ENCODE results near the gene ADAMTS18.
"Not testable (repeated sequence)": the region's sequence is repeated elsewhere in the genome, so short reads cannot be mapped to it uniquely, and the experiment has no call there.

ADAMTS18 gene

DNA sequence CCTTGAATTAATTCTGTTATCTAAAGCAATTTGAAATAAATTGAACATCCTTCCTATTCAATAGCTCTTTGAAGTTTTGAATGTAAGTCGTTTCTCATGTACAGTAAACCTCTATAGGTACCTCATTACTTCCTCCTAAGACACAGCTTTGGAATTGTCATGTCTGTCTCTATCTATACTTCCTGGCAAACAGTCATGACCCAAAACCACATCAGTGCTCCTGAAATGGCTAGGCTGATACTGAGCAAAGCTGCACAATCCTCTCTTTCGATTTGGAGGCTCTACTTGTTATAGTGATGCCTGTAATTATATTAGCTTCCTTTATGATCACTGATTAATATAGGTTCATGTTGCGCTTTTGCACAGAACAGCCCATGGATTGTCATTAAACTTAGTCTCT is 110.1 kb downstream of the ADAMTS18 start:
- ATAC-seq, result no peak
- no peak for DNase-seq

- no peak for ATAC-seq
These were observed 111.1 kb downstream of the ADAMTS18 start for GRCh38 chr16:77323695-77324094.

GRCh38 chr16:77322757-77323156 is 112.1 kb downstream of the ADAMTS18 start:
- DNase-seq, result no peak
- ATAC-seq, result no peak

More at GRCh38 chr16:77323695-77324094, 111.1 kb downstream of the ADAMTS18 start:
- no peak for DNase-seq

GRCh38 chr16:77317059-77317458 is 117.8 kb downstream of the ADAMTS18 start:
- DNase-seq, result no peak
- ATAC-seq, result no peak

DNA sequence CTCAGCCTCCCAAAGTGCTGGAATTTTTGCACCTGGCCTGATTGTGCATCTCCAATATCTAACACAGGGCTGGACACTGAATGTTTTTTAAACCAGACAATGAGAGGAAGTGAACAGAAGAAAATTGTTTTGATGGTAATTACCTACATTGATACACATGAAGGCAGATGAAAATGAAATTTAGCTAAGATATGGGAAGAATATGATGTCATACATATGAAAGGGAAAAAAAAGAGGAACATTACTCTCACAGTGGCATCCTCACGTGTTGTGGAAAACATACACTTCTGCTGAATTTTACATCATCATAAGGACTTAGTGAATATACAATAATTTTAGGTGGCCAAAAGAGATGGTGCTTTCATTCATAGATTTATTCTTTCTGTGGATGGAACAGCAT is 124.0 kb downstream of the ADAMTS18 start:
- DNase-seq (no peak), ATAC-seq (no peak)

DNA sequence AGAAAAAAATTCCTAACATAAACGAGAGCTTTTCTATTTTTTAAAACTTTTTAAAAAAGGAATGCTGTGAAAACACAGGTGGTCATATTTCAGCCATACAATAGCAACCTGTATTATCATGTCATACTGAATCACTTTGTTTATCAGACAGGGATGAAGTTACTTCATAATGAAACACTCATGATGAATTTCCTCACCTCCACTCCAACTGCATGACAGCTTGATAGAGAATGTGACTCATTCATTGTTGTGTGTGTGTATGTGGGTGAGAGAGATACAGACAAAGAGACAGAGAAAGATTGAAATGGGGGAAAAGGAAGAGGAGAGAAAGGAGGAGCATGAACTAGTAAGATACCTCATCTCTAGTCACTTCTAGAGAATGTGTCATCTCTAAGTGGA is 126.7 kb downstream of the ADAMTS18 start:
- DNase-seq, result no peak
- peak; percentile 96 for ATAC-seq

- no peak for DNase-seq
- peak; percentile 34 for ATAC-seq
These were observed 127.2 kb downstream of the ADAMTS18 start for GRCh38 chr16:77307426-77308162.

GRCh38 chr16:77306075-77306474 is 128.8 kb downstream of the ADAMTS18 start:
- DNase-seq, result no peak

GRCh38 chr16:77304877-77305276 is 130.0 kb downstream of the ADAMTS18 start:
- ATAC-seq (no peak), DNase-seq (no peak)

More at GRCh38 chr16:77306075-77306474, 128.8 kb downstream of the ADAMTS18 start:
- no peak for ATAC-seq

- ATAC-seq (no peak), DNase-seq (no peak)
These were observed 130.7 kb downstream of the ADAMTS18 start for GRCh38 chr16:77304134-77304533.

- DNase-seq, result no peak
- ATAC-seq, result no peak
These were observed 132.2 kb downstream of the ADAMTS18 start for GRCh38 chr16:77302674-77303073.

DNA sequence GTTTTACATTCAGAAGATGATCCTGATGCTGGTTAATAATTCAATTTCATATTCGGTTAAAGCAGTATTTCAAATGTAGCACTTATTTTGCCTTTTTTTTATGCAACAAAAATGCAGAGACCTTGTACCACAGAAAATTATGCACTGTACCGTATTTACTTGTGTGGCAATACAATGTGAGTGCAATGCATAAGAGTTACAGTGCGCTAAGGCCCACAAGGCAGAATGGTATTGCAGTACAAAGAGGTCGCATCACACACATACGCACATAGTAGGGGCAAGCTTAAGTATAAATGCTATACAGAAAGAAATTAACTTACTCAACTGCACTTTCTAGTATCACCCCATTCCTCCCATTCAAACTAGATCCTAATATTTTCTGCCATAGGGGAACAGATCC is 132.6 kb downstream of the ADAMTS18 start:
- no peak for ATAC-seq
- no peak for DNase-seq

GRCh38 chr16:77300256-77300655 is 134.6 kb downstream of the ADAMTS18 start:
- DNase-seq, result no peak
- ATAC-seq, result no peak

GRCh38 chr16:77299395-77299794 is 135.4 kb downstream of the ADAMTS18 start:
- DNase-seq (no peak), ATAC-seq (no peak)

DNA sequence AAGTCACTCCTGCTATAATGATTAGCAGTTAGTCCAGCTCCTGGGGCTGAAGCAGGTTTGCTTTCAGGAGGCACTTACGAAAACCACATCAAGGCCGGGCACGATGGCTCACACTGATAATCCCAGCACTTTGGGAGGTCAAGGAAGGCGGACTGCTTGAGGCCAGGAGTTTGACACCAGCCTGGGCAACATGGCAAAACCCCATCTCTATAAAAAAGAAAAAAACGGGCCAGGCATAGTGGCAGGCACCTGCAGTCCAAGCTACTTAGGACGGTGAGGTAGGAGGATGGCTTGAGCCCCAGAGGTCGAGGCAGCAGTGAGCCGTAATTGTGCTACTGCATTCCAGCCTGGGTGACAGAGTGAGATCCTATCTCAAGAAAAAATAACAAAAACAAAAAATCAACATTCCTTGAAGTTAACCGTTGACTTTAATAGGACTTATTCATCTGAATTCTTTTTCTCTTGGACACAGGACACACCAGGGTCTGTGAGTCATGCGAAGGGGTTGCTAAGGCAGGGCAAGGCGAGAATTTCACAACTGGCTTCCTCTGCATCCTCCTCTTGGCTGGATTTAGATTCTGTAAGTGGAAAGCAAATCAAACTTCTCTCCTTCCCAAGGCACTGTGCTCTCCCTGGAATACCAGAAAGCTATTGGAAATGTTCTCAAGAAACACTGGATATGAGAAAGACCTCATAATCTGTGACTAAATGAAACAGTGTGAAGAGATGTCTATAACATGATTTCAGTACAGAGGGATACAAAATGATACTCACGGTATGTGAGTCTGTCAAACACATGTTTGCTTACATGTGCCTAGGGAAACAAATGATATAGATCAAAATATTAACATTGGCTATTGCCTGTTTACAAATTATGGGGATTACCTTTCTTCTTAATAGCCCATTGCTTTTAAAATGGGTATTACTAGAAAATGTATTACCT is 136.1 kb downstream of the ADAMTS18 start:
- ATAC-seq (no peak), DNase-seq (no peak)

GRCh38 chr16:77297996-77298395 is 136.8 kb downstream of the ADAMTS18 start:
- DNase-seq, result no peak
- ATAC-seq, result no peak

DNA sequence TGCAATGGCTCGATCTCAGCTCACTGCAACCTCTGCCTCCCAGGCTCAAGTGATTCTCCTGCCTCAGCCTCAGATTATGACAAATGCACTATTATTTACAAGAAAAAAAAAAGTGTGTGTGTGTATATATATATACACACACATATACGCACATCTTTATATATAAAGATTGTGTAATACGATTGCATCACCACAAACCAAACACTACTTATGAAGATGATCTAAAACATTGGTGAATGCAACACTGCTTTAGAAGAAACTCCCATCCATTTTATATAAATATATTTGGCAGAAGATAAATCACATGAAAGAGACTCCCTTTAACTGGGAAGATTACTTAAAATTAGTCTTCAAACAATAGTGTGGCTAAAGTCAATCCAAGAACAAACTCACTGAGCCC is 138.9 kb downstream of the ADAMTS18 start:
- ATAC-seq (no peak), DNase-seq (no peak)

GRCh38 chr16:77290451-77291115 is 144.3 kb downstream of the ADAMTS18 start:
- no peak for ATAC-seq
- DNase-seq, result no peak

- no peak for DNase-seq
- ATAC-seq, result no peak
These were observed 145.5 kb downstream of the ADAMTS18 start for GRCh38 chr16:77289331-77289809.

DNA sequence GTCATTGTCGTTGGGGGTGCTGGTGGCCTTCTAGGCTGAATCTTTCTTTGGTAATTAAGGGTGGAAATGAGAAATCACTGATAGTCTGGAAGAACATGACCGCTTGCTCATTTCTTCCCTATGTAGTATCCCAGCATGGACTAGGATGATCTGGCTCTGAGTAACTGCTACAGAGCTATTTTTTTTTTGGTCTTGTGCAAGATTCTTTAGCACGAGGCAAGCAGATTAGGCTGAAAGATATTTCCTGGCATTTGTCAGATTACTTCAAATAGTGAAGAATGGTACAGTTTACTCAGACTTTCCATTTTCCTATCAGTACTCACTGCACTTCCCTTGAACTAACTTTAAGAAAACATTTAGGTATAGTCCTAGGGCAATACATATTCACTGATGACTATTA is 146.6 kb downstream of the ADAMTS18 start:
- DNase-seq, result no peak
- ATAC-seq, result no peak

GRCh38 chr16:77285676-77286075 is 149.2 kb downstream of the ADAMTS18 start:
- DNase-seq (no peak), ATAC-seq (no peak)

DNA sequence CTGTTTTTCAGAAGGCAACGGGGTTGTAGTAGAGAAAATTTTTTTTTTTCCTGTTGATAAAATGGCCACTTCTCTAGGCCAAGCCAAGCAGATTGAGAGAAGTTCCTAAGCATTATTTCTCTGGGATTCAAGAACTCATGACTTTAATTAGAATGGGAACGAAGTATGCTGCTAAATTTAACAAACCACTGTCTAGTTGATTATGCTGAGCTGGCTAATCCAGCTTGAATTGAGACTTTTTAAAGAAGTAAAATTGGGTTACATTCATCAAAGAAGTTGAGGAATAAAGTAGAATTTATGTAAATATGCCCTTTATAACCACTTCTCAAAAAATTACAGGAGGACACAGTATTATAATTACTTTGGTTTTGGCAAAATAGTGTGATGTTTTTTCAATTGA is 152.5 kb downstream of the ADAMTS18 start:
- ATAC-seq (no peak), DNase-seq (no peak)

DNA sequence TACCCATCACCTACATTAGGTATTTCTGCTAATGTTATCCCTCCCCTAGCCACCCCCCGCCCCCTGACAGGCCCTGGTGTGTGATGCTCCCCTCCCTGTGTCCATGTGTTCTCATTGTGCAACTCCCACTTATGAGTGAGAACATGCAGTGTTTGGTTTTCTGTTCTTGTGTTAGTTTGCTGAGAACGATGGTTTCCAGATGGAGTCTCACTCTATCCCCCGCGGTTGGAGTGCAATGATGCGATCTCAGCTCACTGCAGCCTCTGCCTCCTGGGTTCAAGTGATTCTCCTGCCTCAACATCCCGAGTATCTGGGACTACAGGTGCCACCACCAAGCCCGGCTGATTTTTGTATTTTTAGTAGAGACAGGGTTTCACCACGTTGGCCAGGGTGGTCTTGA is 155.5 kb downstream of the ADAMTS18 start:
- ATAC-seq, DNase-seq: not testable (repeated sequence)
